Gastroesophageal sphincter (tissue), 3 donors: ENCODE data around the gene NEDD8.

Experiments used
- EP300 ChIP-seq: sonication (generic); formaldehyde crosslinking; IDR thresholded peaks from one replicate; pipeline ENCODE4 v1.6.1; 2017; ENCODE audit warnings: antibody characterized with exemption, mild to moderate bottlenecking
- POLR2A ChIP-seq, 2 donors: fragments of 450-650 bp; IDR thresholded peaks; one replicate each; pipeline ENCODE4 v1.6.1; 2017; ENCODE audit warnings: antibody characterized with exemption in 2 of 2, mild to moderate bottlenecking in 2 of 2, moderate library complexity in 1 of 2
- POLR2AphosphoS5 ChIP-seq: sonication (generic); formaldehyde crosslinking; IDR thresholded peaks from one replicate; pipeline ENCODE4 v1.6.1; 2017; ENCODE audit warnings: antibody characterized with exemption
- TF ChIP-seq, protein P1 (sequence below), 4 experiments: fragments of 200-600 bp in 2 of 4; fragments of 450-650 bp in 2 of 4; sonication (generic) in 1 of 4; IDR thresholded peaks; one replicate each; pipeline ENCODE4 v1.5.1; 2017 to 2019; ENCODE audit warnings: antibody characterized with exemption in 4 of 4, mild to moderate bottlenecking in 2 of 4, moderate library complexity in 2 of 4

DNA sequence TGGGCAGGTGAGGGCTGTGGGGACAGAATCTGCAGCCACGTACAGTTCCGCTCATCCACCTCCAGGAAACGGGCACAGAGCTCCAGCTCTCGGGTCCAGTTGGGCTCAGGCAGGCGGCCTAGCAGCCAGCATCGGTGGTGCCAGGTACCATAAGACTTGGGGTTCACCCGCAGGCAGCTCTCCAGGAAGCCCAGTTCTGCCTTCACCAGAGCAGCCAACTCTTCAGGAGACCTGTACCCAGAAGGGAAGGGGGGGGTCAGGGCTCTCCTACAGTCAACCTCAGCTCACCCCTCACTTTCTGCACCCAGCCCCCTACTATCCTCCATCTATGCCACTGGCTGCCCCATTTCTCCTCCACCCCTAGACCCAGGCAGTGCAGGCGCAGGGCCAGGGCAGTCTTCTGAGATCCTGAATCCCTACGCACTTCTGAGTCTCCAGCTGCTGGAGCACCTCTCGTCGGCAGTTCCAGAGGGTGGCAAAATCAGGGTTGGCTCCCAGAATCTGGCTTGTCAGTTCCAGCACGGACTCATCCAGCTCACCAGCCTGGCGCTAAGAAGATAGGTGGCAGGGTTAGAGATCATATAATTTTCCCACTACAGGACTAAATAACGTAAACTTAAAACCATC is 37.9 kb upstream of the NEDD8 start:
- TF ChIP-seq, protein P1, sequence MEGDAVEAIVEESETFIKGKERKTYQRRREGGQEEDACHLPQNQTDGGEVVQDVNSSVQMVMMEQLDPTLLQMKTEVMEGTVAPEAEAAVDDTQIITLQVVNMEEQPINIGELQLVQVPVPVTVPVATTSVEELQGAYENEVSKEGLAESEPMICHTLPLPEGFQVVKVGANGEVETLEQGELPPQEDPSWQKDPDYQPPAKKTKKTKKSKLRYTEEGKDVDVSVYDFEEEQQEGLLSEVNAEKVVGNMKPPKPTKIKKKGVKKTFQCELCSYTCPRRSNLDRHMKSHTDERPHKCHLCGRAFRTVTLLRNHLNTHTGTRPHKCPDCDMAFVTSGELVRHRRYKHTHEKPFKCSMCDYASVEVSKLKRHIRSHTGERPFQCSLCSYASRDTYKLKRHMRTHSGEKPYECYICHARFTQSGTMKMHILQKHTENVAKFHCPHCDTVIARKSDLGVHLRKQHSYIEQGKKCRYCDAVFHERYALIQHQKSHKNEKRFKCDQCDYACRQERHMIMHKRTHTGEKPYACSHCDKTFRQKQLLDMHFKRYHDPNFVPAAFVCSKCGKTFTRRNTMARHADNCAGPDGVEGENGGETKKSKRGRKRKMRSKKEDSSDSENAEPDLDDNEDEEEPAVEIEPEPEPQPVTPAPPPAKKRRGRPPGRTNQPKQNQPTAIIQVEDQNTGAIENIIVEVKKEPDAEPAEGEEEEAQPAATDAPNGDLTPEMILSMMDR (IDR thresholded peaks at IDR 0.05): no peak
- TF ChIP-seq POLR2A (IDR thresholded peaks at IDR 0.05) (no peak), EP300 (no peak), POLR2AphosphoS5 (no peak)
